ENCODE results near the gene HHAT. TPM values are rescaled to one million over a fixed set of nuclear protein-coding genes. Genes with fewer than 3 reads are reported as not detected.

The HHAT gene
- total and polyA plus RNA-seq, 2 of the 4 experiments (the other 2 are of a cell fraction) = 1.7 to 2.5 TPM

- H3K14ac ChIP-seq (replicated peaks; ENCODE audit: low read depth, low read length) = no peak overlapping the region
- no peak overlapping the region for H4K91ac ChIP-seq (ENCODE audit: insufficient read depth, low read depth, low read length)
- H2BK5ac ChIP-seq (ENCODE audit: low read depth, low read length, poor library complexity, severe bottlenecking) = no peak overlapping the region
- intact Hi-C loops (cut with micrococcal nuclease) (no loop called here), dilution Hi-C loops (cut with HindIII; ENCODE audit: low sequenced_read_pairs, unreplicated experiment) (no loop called here), in situ Hi-C loops (cut with MboI; ENCODE audit: low sequenced_read_pairs) (no loop called here)
- no peak overlapping the region for H4K8ac ChIP-seq (ENCODE audit: low read depth in 2 of 2, low read length in 2 of 2)
- H4K20me1 ChIP-seq (ENCODE audit: insufficient read depth, low read length) = no peaks in the 10 kb centered on the region
- H3K9me1 ChIP-seq (ENCODE audit: insufficient read depth, low read length) = peaks cover 2% of the 10 kb centered on the region; the same call in 1 of the 2 replicates
- no peak overlapping the region for H3K23ac ChIP-seq (ENCODE audit: low read depth, low read length)
- no peak overlapping the region for H2BK15ac ChIP-seq (ENCODE audit: low read depth, low read length)
- no peak overlapping the region for H2AFZ ChIP-seq (replicated peaks; ENCODE audit: low read length, poor library complexity)
- DNase-seq (no peak), ATAC-seq (ENCODE audit: low read depth) (no peak)
- no peak overlapping the region for H2BK20ac ChIP-seq (ENCODE audit: low read depth, low read length)
- H3K36me3 ChIP-seq (ENCODE audit: control insufficient read depth, insufficient read depth, low read length) = no peaks in the 10 kb centered on the region
- H3K4ac ChIP-seq (ENCODE audit: low read depth, low read length) = no peak overlapping the region
- no peaks in the 10 kb centered on the region for H3K27me3 ChIP-seq (ENCODE audit: control insufficient read depth, insufficient read depth, low read length)
- H4K5ac ChIP-seq (ENCODE audit: low read depth, low read length) = no peak overlapping the region
- H3K4me3 ChIP-seq (ENCODE audit: insufficient read depth, low read depth, low read length) = no peak overlapping the region
- no peak overlapping the region for H3K9ac ChIP-seq (ENCODE audit: low read depth, low read length)
- H3K56ac ChIP-seq (ENCODE audit: extremely low read depth, insufficient read depth, low read length) = no peak overlapping the region
- no peak overlapping the region for H2AK9ac ChIP-seq (replicated peaks; ENCODE audit: low read depth, low read length, poor library complexity)
- no peak overlapping the region for H2AK5ac ChIP-seq (ENCODE audit: low read depth, low read length)
- H2BK120ac ChIP-seq (ENCODE audit: low read depth, low read length) = no peak overlapping the region
- ChIA-PET CTCF (no interaction called here), POLR2A (ENCODE audit: unreplicated experiment) (no interaction called here)
- H3K27ac ChIP-seq (ENCODE audit: insufficient read depth, low read length) = no peak overlapping the region
- 100% methylated on average over 1 of the region's 4 CpGs; no CpG with 5 or more reads in 1 of the 2 experiments for WGBS, 2 experiments (ENCODE audit: extremely low coverage in 2 of 2, insufficient read length in 1 of 2)
- H3K9me3 ChIP-seq (ENCODE audit: control insufficient read depth, insufficient read depth, low read length) = no peaks in the 10 kb centered on the region; the same call in 1 of the 2 replicates
- no peak overlapping the region for H3K4me2 ChIP-seq (ENCODE audit: low read depth, low read length)
- H3K18ac ChIP-seq (ENCODE audit: low read depth, low read length) = no peak overlapping the region
- TF ChIP-seq SMC3 (IDR thresholded peaks at IDR 0.05; ENCODE audit: low read depth, low read length) (no peak), CHD1 (IDR thresholded peaks at IDR 0.05; ENCODE audit: low read depth, low read length) (no peak), NFE2L2 (IDR thresholded peaks at IDR 0.05; ENCODE audit: low read depth, low read length) (no peak), RAD21 (IDR thresholded peaks at IDR 0.05; ENCODE audit: low read length) (no peak), MAZ (IDR thresholded peaks at IDR 0.05; ENCODE audit: borderline replicate concordance, low read depth, low read length) (no peak), MXI1 (IDR thresholded peaks at IDR 0.05; ENCODE audit: borderline replicate concordance, low read depth, low read length) (no peak), USF2 (IDR thresholded peaks at IDR 0.05; ENCODE audit: low read depth, low read length) (no peak), FOS (IDR thresholded peaks at IDR 0.05; ENCODE audit: low read depth, low read length) (no peak), POLR2A (IDR thresholded peaks at IDR 0.05; ENCODE audit: low read depth, low read length) (no peak), CEBPB (IDR thresholded peaks at IDR 0.05; ENCODE audit: low read depth, low read length) (no peak), MAFK (IDR thresholded peaks at IDR 0.05; ENCODE audit: low read depth, low read length) (no peak), BHLHE40 (IDR thresholded peaks at IDR 0.05; ENCODE audit: low read depth, low read length) (no peak), RCOR1 (IDR thresholded peaks at IDR 0.05; ENCODE audit: insufficient replicate concordance, low read length) (no peak), RFX5 (IDR thresholded peaks at IDR 0.05; ENCODE audit: low read depth, low read length) (no peak)
- TF ChIP-seq, protein P1, sequence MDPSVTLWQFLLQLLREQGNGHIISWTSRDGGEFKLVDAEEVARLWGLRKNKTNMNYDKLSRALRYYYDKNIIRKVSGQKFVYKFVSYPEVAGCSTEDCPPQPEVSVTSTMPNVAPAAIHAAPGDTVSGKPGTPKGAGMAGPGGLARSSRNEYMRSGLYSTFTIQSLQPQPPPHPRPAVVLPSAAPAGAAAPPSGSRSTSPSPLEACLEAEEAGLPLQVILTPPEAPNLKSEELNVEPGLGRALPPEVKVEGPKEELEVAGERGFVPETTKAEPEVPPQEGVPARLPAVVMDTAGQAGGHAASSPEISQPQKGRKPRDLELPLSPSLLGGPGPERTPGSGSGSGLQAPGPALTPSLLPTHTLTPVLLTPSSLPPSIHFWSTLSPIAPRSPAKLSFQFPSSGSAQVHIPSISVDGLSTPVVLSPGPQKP (IDR thresholded peaks at IDR 0.05; ENCODE audit: borderline replicate concordance, low read depth, low read length) = no peak
- TF ChIP-seq, protein P2, sequence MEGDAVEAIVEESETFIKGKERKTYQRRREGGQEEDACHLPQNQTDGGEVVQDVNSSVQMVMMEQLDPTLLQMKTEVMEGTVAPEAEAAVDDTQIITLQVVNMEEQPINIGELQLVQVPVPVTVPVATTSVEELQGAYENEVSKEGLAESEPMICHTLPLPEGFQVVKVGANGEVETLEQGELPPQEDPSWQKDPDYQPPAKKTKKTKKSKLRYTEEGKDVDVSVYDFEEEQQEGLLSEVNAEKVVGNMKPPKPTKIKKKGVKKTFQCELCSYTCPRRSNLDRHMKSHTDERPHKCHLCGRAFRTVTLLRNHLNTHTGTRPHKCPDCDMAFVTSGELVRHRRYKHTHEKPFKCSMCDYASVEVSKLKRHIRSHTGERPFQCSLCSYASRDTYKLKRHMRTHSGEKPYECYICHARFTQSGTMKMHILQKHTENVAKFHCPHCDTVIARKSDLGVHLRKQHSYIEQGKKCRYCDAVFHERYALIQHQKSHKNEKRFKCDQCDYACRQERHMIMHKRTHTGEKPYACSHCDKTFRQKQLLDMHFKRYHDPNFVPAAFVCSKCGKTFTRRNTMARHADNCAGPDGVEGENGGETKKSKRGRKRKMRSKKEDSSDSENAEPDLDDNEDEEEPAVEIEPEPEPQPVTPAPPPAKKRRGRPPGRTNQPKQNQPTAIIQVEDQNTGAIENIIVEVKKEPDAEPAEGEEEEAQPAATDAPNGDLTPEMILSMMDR (conservative IDR thresholded peaks at IDR 0.05; ENCODE audit: low read depth, low read length) = no peak
- no TSS peak for BruUV-seq (replicated peaks)
- H3K79me1 ChIP-seq (ENCODE audit: low read depth in 1 of 2, low read length in 2 of 2) = no peaks in the 10 kb centered on the region
- H3K4me1 ChIP-seq (ENCODE audit: control insufficient read depth, insufficient read depth, low read length) = peaks cover 3% of the 10 kb centered on the region
Observed at GRCh38 chr1:210603123-210603522, 274.4 kb downstream of the HHAT start.
